B cell (primary cell): ENCODE data around the gene PIWIL4.

Experiments
- EZH2 ChIP-seq: IDR thresholded peaks from 2 replicates; pipeline ENCODE4 v1.6.1; 2012; ENCODE audit warnings: borderline replicate concordance, low read depth, mild to moderate bottlenecking, moderate library complexity, low read length; ENCODE audit not compliant: insufficient read depth, poor library complexity, severe bottlenecking
- TF ChIP-seq, protein P1 (sequence below): fragments of 200-600 bp; IDR thresholded peaks from one replicate; pipeline ENCODE4 v1.8.0; 2022; ENCODE audit warnings: antibody characterized with exemption, mild to moderate bottlenecking

DNA sequence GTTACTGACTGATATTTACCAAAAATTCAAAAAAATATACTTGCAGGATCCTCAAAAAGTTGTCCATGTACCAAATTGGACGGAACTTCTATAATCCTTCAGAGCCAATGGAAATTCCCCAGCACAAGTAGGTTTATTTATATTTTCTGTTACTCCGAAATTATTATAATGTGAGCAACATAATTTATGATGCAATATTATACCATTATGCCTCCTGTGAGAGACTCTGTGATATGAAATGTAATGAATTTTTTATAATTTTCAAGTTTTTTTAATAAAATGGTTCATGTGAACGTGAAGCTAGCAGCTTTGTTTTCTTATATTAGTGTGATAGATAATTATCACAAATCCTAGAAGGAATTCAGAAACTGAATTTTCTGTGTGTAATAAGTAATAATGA, 18.2 kb downstream of the PIWIL4 start:
- TF ChIP-seq, protein P1, sequence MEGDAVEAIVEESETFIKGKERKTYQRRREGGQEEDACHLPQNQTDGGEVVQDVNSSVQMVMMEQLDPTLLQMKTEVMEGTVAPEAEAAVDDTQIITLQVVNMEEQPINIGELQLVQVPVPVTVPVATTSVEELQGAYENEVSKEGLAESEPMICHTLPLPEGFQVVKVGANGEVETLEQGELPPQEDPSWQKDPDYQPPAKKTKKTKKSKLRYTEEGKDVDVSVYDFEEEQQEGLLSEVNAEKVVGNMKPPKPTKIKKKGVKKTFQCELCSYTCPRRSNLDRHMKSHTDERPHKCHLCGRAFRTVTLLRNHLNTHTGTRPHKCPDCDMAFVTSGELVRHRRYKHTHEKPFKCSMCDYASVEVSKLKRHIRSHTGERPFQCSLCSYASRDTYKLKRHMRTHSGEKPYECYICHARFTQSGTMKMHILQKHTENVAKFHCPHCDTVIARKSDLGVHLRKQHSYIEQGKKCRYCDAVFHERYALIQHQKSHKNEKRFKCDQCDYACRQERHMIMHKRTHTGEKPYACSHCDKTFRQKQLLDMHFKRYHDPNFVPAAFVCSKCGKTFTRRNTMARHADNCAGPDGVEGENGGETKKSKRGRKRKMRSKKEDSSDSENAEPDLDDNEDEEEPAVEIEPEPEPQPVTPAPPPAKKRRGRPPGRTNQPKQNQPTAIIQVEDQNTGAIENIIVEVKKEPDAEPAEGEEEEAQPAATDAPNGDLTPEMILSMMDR, result no peak
- TF ChIP-seq EZH2, result no peak
